GM18498 (cell line): ENCODE measurements around the gene STAB2.
"Not testable (repeated sequence)": the region's sequence is repeated elsewhere in the genome, so short reads cannot be mapped to it uniquely, and the experiment has no call there.

Experiments used
- ATAC-seq: cut with Tn5 transposase; IDR thresholded peaks from one replicate; pipeline ENCODE4 v1.9.1; 2021; ENCODE audit warnings: mild to moderate bottlenecking, moderate library complexity; ENCODE audit not compliant: unreplicated experiment

Gene STAB2

GRCh38 chr12:103652808-103653207 is 65.7 kb downstream of the STAB2 start:
- ATAC-seq: no peak

- ATAC-seq: not testable (repeated sequence)
These were observed 66.6 kb downstream of the STAB2 start for GRCh38 chr12:103653568-103654173.

DNA sequence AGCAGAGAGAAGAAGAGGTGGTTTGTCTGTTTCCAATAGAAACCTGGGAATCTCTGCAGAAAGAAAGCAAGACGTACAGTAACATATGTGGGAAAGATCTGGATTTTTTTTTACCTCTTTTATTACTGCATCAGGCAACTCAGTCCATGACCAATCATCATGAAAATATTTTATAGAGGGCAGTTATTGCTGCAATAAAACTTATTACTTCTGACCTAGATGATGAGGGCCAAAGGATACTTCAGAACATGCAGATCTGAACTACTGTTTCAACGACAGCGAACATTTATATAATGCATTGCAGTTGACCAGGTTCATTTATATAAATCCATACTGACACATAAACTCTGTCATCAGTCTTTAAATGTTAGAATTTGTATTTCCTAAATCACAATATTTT is 67.7 kb downstream of the STAB2 start:
- ATAC-seq: no peak

GRCh38 chr12:103656291-103656690 is 69.2 kb downstream of the STAB2 start:
- no peak for ATAC-seq

DNA sequence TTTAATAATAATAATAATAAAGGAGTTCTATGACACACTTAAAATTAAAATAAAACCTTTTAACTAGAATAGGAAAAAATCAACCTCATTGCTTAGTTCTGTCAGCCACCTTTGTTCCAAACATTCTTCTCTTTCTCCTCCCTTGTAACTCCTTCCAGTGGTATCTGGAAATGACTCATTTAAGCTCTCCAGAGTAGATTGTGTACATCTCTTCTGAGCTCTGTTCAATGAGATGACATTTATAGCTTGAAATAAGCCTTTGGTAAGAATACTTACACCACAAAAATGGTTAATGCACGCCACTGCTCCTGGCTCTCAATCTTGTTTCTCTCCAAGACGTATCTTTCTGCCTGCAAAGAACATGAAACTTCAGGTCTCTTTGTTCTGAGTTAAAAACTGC is 70.3 kb downstream of the STAB2 start:
- ATAC-seq: no peak

DNA sequence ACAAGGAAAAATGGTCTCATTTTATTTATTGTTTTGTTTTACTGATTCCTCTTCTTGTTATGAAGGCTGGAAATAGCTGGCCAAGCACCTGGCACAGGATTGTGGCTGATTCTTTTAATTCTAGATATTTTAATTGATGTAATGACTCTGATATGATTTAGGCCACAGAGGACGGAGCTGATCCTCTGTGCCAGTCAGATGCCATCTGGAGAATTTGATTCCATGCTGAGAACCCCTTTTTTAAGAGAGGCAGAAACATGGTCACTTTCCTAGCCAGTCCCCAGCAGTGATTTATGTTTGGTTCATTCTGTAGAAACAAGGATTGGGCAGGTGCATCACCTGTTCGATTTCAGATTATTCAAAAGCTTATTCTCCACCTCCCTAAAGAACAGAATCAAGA is 77.6 kb downstream of the STAB2 start:
- ATAC-seq: no peak

GRCh38 chr12:103665971-103666370 is 78.9 kb downstream of the STAB2 start:
- no peak for ATAC-seq

DNA sequence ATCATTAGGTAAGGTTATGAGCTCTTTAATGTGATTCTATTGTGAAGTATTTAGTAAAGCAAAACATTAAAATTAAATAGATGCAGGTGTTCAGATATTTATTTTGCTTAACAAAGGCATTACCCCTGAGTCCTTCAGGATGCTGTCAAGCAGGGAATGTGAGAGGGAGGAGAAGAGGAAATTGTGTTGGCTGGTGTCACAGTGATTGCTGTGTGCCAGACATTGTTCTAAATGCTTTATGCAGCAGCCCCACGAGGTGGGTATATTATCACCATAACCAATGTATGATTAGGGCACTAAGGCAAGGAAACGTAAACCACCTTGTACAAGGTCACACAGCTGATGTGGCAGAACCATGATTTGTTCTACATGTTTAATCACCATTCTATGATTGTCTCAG is 80.1 kb downstream of the STAB2 start:
- ATAC-seq: no peak

- no peak for ATAC-seq
These were observed 81.4 kb downstream of the STAB2 start for GRCh38 chr12:103668520-103668919.

GRCh38 chr12:103671367-103671766 is 84.3 kb downstream of the STAB2 start:
- no peak for ATAC-seq

DNA sequence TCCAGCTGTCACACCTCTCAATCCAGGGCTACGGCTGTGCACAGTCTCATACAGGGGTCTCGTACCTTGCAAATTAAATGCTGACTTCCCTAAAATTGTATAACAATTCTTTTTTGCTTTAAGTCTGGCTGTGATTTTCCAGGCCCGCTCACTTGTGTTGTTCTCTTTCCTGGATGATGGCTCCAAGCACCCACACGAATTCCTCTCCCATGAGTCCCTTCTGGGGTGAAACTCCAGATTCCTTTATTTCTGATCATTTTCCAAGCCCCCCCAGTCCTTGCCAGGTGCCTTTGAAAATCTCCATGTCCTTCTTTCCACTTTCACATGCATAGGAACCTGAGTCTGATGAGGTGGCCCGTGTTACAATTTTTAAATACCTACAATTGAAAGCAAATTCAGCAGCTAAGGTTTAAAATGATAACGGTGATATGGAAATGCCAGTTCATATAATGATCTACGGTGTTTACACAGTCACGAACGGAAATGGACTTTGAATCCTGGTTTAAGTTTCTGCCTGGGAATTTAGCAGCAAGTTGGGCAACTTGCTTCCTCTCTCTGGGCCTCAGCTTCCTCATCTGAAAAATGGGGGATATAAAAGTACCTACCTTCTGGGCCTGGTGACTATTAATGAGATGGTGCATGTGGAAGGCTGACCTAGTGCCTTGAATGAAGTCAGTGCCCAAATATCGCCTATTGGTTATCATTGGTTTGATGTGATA is 85.5 kb downstream of the STAB2 start:
- no peak for ATAC-seq

DNA sequence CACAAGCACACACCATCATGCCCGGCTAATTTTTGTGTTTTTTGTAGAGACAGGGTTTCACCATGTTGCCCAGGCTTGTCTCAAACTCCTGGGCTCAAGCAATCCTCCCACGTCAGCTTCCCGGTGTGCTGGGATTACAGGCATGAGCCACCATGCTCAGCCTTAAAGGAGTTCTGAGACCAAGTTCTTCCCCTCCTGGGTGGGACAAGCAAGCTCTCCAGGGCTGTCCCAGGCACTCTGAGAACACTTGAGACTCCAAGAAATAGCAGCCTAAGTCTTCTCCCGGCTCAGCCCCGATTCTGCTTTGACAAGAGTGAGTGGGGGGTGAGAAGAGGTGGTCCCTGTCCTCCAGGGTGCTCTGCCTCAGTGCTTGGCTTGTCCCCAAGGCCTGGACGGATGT is 86.4 kb downstream of the STAB2 start:
- ATAC-seq: no peak

DNA sequence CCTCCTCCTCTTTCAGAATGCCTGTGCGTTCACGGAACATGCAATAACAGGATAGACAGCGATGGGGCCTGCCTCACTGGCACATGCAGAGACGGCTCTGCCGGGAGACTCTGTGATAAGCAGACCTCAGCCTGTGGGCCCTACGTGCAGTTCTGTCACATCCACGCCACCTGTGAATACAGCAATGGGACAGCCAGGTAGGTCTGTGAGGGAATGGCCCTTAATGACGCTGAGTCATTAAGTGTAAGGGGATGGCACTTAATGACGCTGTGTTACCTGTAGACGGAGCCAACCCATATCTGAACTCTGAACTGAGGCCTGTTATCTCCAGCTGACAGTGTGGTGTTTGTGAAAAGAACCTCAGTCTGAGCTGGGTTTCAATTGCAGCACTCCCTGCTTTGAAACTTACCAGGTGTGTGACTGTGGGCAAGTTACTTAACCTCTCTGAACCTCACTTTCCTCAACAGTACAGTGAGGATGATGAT is 86.9 kb downstream of the STAB2 start:
- ATAC-seq: no peak

DNA sequence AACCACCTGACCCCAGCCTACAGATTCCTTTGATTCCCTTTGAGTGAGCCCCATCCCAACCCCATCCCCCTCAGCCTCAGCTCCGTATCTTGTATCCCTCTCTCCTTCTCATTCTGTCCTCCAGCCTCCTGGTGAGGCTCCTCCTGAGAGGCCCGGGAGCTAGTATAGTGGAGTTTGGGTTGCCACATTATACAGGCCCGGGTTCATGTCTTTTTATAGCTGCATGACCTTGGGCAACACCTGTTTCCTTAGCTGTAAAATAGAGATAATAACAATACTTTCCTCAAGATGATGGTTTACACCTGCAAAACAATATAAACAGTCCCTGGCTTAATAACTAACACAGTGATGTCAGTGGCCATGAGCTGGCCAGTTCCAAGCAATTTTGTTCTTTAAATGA is 89.8 kb downstream of the STAB2 start:
- ATAC-seq: no peak

- ATAC-seq: no peak
These were observed 90.3 kb downstream of the STAB2 start for GRCh38 chr12:103677341-103677740.

DNA sequence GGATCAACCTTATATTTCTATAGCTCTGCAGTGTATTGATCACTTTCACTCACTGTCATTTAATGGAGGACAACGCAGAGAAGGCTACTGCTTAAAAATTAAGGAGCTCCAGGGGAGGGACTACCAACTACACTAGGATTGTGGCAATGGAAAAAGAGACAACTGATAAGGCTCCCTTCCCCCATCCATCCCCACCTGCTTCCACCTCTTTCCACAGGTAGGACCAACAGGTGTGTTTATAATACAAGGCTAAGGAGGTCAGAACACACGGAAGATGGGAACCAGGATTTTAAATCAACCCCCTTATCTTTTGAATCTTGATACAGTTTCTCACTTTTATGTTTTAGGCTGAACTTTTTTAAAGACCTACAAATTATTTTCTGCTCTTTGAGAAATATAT is 90.8 kb downstream of the STAB2 start:
- ATAC-seq: no peak

DNA sequence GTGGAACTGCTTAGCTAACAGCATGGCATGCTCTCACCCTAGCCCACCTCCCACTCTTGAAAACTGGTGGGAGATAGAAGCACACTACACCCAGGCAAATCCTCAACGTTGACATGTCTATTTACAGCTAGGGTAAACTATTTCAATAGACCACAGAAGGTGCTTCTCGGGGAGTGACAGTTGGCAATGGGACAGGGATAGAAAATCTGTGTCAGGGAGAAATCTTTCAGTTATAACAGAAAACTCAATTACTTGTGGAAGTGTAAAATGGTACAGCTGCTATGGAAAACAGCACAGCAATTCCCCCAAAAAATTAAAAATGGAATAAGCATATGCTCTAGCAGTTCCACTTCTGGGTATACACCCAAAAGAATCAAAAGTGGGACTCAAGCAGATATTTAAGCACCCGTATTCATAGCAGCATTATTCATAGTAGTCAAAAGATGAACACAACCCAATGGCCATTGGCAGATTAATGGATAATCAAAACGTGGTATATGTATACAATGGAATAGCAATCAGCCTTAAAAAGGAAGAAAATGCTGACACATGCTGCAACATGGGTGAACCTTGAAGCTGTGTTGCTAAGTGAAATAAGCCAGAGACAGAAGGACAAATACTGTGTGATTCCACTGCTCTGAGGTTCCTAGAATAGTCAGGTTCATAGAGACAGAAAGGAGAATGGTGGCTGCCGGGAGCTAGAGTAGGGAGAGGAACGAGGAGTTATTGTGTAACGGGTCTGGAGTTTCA is 92.5 kb downstream of the STAB2 start:
- ATAC-seq: no peak

DNA sequence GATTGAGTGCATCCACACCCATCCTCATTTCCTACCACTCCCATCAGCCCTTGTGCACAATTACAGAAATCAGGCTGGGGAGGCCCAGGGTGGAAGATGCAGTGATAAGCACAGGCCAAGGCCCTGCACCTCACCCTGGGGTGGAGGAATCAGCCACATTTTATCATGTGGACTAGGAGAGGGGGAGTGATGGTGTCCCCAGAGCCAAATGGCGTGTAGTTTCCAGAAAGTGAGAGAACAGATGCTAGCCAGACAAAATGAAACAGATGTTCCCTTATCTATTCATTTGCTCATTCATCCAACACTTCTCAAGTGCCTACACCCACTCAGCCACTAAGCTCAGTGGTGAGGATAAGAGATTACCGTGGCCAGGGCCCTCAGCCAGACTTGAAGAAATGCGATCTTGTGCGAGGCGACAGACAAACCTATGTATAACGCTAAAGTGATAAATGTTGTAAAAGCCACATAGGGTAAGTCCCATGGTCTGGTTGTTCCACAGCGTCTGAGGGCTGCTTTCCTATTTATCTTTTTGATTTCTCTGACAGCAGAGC is 93.6 kb downstream of the STAB2 start:
- ATAC-seq: no peak

- no peak for ATAC-seq
These were observed 99.0 kb downstream of the STAB2 start for GRCh38 chr12:103686026-103686425.

DNA sequence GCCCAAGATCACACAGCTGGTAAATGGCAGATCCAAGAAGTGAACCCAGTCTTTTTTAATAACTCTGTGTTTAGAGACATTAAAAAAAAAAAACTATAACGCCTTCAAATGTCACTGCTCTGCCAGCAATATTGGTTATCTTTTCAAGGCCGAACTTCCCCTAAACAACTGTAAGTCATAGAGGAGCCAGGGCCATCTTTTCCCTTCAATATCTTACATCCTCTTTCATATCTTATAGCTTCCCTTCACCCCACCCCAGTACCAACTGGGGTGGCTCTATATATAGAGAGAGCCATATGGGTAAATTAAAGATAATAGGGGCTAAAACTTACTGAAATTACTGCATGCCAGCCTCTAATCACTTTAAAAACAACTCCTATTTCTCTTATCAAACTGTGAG is 100.2 kb downstream of the STAB2 start:
- no peak for ATAC-seq

GRCh38 chr12:103688376-103689063 is 101.4 kb downstream of the STAB2 start:
- no peak for ATAC-seq
